Sigmoid colon (tissue), 7 donors: Measurements from ENCODE around the gene MYRIP. TPM values are rescaled to one million over a fixed set of nuclear protein-coding genes. Genes with fewer than 3 reads are reported as not detected.

Experiments used
- DNase-seq: peaks from one replicate; pipeline ENCODE4 v3.0.0-alpha.2; 2019
- H3K27ac ChIP-seq, 4 donors: fragments of 200-600 bp; sonication (generic); one replicate each; pipeline ENCODE4 v1.5.1; 2016 to 2019; ENCODE audit warnings: mild to moderate bottlenecking in 1 of 4
- H3K27me3 ChIP-seq, 3 donors: fragments of 200-600 bp; sonication (generic); one replicate each; pipeline ENCODE4 v1.5.1; 2019; ENCODE audit warnings: mild to moderate bottlenecking in 1 of 3
- H3K36me3 ChIP-seq, 4 donors: fragments of 200-600 bp; sonication (generic); one replicate each; pipeline ENCODE4 v1.5.1; 2016 to 2019
- H3K4me1 ChIP-seq, 4 donors: fragments of 200-600 bp; sonication (generic); one replicate each; pipeline ENCODE4 v1.5.1; 2017 to 2019
- H3K4me3 ChIP-seq, 4 donors: fragments of 200-600 bp; sonication (generic); one replicate each; pipeline ENCODE4 v1.5.1; 2017 to 2019; ENCODE audit warnings: mild to moderate bottlenecking in 2 of 4, moderate library complexity in 1 of 4
- H3K9me3 ChIP-seq, 4 donors: fragments of 200-600 bp in 3 of 4; sonication (generic) in 3 of 4; one replicate each; pipeline versions ENCODE4 v1.5.1 to v1.6.1; 2013 to 2019
- CTCF ChIP-seq, 4 experiments: fragments of 450-650 bp in 3 of 4; fragments of 200-600 bp in 1 of 4; IDR thresholded peaks; one replicate each; pipeline ENCODE4 v1.5.1; 2016 to 2019; ENCODE audit warnings: antibody characterized with exemption in 4 of 4, mild to moderate bottlenecking in 3 of 4, moderate library complexity in 2 of 4
- EP300 ChIP-seq, 4 donors: sonication (generic); formaldehyde crosslinking; IDR thresholded peaks; one replicate each; pipeline ENCODE4 v1.6.1; 2017; ENCODE audit warnings: antibody characterized with exemption in 4 of 4
- POLR2A ChIP-seq, 2 donors: fragments of 450-650 bp; IDR thresholded peaks; one replicate each; pipeline ENCODE4 v1.6.1; 2016; ENCODE audit warnings: antibody characterized with exemption in 2 of 2, mild to moderate bottlenecking in 2 of 2, moderate library complexity in 2 of 2
- POLR2AphosphoS5 ChIP-seq, 4 donors: sonication (generic); formaldehyde crosslinking; IDR thresholded peaks; one replicate each; pipeline ENCODE4 v1.6.1; 2017; ENCODE audit warnings: antibody characterized with exemption in 4 of 4
- WGBS, 2 donors: extraction: QIAGEN DNeasy Blood & Tissue Kit; methylation state at CpG; one replicate each; pipeline ENCODE4 v1.1.7; 2013; 5-methylcytosine and 5-hydroxymethylcytosine counted together
- intact Hi-C: fragments of 100-400 bp; cut with DNase I; formaldehyde crosslinking; loops from one replicate; pipeline ENCODE4 v1.15.1; 2023
- polyA plus RNA-seq, 3 donors: library from polyadenylated mRNA; stranded (reverse); fragments of 200-250 nt; gene quantifications; one replicate each; pipeline ENCODE4 v1.2.3, GENCODE V29; 2013
- total RNA-seq, 4 donors: library from RNA; depleted of rRNA; stranded (reverse); fragments of >200 nt; gene quantifications; one replicate each; pipeline ENCODE4 v1.1.0, GENCODE V29; 2016
- donor health status: healthy with polysubstance abuse.
- donor health status: Bipolar disorder and iron deficiency.
- donor health status: healthy.

The MYRIP gene
- total and polyA plus RNA-seq, 7 donors = 2.2 to 5.5 (median 4.2) TPM

DNA sequence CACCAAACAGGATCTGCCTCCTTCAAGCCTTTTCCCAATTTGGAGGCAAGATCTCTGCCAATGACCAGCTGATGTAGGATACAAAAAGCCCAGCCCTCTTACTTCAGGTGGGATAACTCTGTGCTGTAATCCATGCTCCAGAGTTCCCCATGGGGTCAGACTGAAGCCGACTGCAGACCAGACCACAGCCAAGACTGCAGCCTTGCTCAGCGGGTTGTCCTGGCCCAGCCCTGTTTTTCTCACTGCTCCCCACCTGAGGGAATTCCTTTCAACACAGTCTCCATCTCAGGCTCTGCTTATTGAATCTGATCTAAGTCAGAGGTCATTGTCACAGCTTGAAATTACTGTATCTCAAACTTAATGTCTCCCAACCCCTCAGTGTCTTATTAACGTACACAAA lies 207.0 kb downstream of the MYRIP start:
- DNase-seq = no peak
- Histone ChIP-seq H3K36me3 (no peaks in the 10 kb centered on the region), H3K27me3 (no peaks in the 10 kb centered on the region), H3K4me1 (no peaks in the 10 kb centered on the region), H3K9me3 (no peaks in the 10 kb centered on the region), H3K4me3 (no peak overlapping the region), H3K27ac (no peak overlapping the region)
- intact Hi-C loops = no loop called here
- TF ChIP-seq POLR2AphosphoS5 (IDR thresholded peaks at IDR 0.05) (no peak), EP300 (IDR thresholded peaks at IDR 0.05) (no peak), POLR2A (IDR thresholded peaks at IDR 0.05) (no peak), CTCF (IDR thresholded peaks at IDR 0.05) (no peak)
- WGBS, 2 donors = 88 to 94% methylated on average over 3 of the region's 3 CpGs

- 85 to 89% methylated on average over 2 of the region's 2 CpGs for WGBS, 2 donors
- intact Hi-C loops = no loop called here
- no peaks in the 10 kb centered on the region for H3K9me3 ChIP-seq
- no peaks in the 10 kb centered on the region for H3K36me3 ChIP-seq
- no peak for DNase-seq
- H3K27ac ChIP-seq = no peak overlapping the region
- H3K27me3 ChIP-seq = no peaks in the 10 kb centered on the region
- no peaks in the 10 kb centered on the region for H3K4me1 ChIP-seq
- no peak overlapping the region for H3K4me3 ChIP-seq
- TF ChIP-seq CTCF (IDR thresholded peaks at IDR 0.05) (no peak), EP300 (IDR thresholded peaks at IDR 0.05) (no peak), POLR2A (IDR thresholded peaks at IDR 0.05) (no peak), POLR2AphosphoS5 (IDR thresholded peaks at IDR 0.05) (no peak)
Measured at GRCh38 chr3:40018369-40018768, 209.0 kb downstream of the MYRIP start.

- H3K9me3 ChIP-seq = no peaks in the 10 kb centered on the region
Measured at GRCh38 chr3:40019376-40019775, 210.0 kb downstream of the MYRIP start.

DNA sequence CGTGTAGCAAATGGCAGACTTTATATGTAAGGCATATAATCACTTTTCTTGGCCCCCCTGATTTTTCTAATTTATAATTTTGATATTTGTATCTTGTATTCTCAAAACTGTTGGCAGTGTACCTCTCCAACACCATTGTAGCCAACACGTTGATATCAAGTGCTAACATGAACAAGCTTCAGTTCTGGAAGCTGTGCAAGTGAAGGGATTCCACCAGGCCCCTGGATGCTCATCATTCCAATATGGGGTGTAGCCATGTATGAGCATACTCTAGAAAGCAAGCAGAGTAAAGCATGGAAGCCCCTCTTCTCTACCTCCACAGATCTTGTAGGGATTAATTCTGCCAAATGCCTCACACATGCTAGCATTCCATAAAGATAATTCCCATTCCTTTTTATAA lies 211.3 kb downstream of the MYRIP start:
- 86 to 89% methylated on average over 2 of the region's 2 CpGs for WGBS, 2 donors
- Histone ChIP-seq H3K27me3 (no peaks in the 10 kb centered on the region), H3K4me1 (no peaks in the 10 kb centered on the region), H3K4me3 (no peak overlapping the region), H3K36me3 (no peaks in the 10 kb centered on the region), H3K9me3 (peaks cover 0 to 2% (median 0%) of the 10 kb centered on the region in 4 donors), H3K27ac (no peak overlapping the region)
- TF ChIP-seq POLR2AphosphoS5 (IDR thresholded peaks at IDR 0.05) (no peak), CTCF (IDR thresholded peaks at IDR 0.05) (no peak), EP300 (IDR thresholded peaks at IDR 0.05) (no peak), POLR2A (IDR thresholded peaks at IDR 0.05) (no peak)
- DNase-seq = no peak
- intact Hi-C loops = no loop called here

More at GRCh38 chr3:40019376-40019775, 210.0 kb downstream of the MYRIP start:
- H3K27ac ChIP-seq = no peak overlapping the region
- TF ChIP-seq POLR2A (IDR thresholded peaks at IDR 0.05) (no peak), POLR2AphosphoS5 (IDR thresholded peaks at IDR 0.05) (no peak), CTCF (IDR thresholded peaks at IDR 0.05) (no peak), EP300 (IDR thresholded peaks at IDR 0.05) (no peak)
- WGBS, 2 donors = 17 to 61% methylated on average over 3 of the region's 3 CpGs
- H3K4me3 ChIP-seq = no peak overlapping the region
- no peak for DNase-seq
- intact Hi-C loops = no loop called here
- no peaks in the 10 kb centered on the region for H3K36me3 ChIP-seq
- H3K4me1 ChIP-seq = no peaks in the 10 kb centered on the region
- H3K27me3 ChIP-seq = no peaks in the 10 kb centered on the region

GRCh38 chr3:40021338-40021737 lies 211.9 kb downstream of the MYRIP start:
- Histone ChIP-seq H3K9me3 (peaks cover 0 to 2% (median 0%) of the 10 kb centered on the region in 4 donors), H3K27ac (no peak overlapping the region), H3K36me3 (no peaks in the 10 kb centered on the region), H3K27me3 (no peaks in the 10 kb centered on the region), H3K4me3 (no peak overlapping the region), H3K4me1 (no peaks in the 10 kb centered on the region)
- TF ChIP-seq POLR2AphosphoS5 (IDR thresholded peaks at IDR 0.05) (no peak), EP300 (IDR thresholded peaks at IDR 0.05) (no peak), POLR2A (IDR thresholded peaks at IDR 0.05) (no peak), CTCF (IDR thresholded peaks at IDR 0.05) (no peak)
- WGBS, 2 donors = 73 to 80% methylated on average over 1 of the region's 1 CpG
- intact Hi-C loops = no loop called here
- DNase-seq = no peak
